KMS-11 (cell line): ENCODE results near the gene TSPOAP1.

Experiments used
- H2AFZ ChIP-seq: fragments of 200-600 bp; sonication (generic); 2 replicates; pipeline ENCODE4 v1.6.1; 2016; ENCODE audit warnings: antibody characterized with exemption, mixed run types, low read depth
- H3K27ac ChIP-seq: fragments of 200-600 bp; sonication (generic); 2 replicates; pipeline ENCODE4 v1.6.1; 2016; ENCODE audit warnings: mild to moderate bottlenecking, mixed run types
- H3K27me3 ChIP-seq: fragments of 200-600 bp; sonication (generic); 2 replicates; pipeline ENCODE4 v1.6.1; 2017; ENCODE audit warnings: mild to moderate bottlenecking, low read depth, mixed run types, moderate library complexity; ENCODE audit not compliant: insufficient read depth
- H3K36me3 ChIP-seq: fragments of 200-600 bp; sonication (generic); 2 replicates; pipeline ENCODE4 v1.6.1; 2017; ENCODE audit warnings: mild to moderate bottlenecking, mixed run types; ENCODE audit not compliant: insufficient read depth
- H3K4me1 ChIP-seq: fragments of 200-600 bp; sonication (generic); 2 replicates; pipeline ENCODE4 v1.6.1; 2016; ENCODE audit warnings: mild to moderate bottlenecking, low read depth, mixed run types; ENCODE audit not compliant: poor library complexity, severe bottlenecking
- H3K4me2 ChIP-seq: fragments of 200-600 bp; sonication (generic); 2 replicates; pipeline ENCODE4 v1.7.0; 2016; ENCODE audit warnings: mild to moderate bottlenecking, mixed run types
- H3K4me3 ChIP-seq: fragments of 200-600 bp; sonication (generic); IDR thresholded peaks from 2 replicates; pipeline ENCODE4 v1.6.1; 2017; ENCODE audit warnings: low read depth, low read length, mixed read lengths; ENCODE audit not compliant: insufficient read depth
- H3K79me2 ChIP-seq: fragments of 200-600 bp; sonication (generic); 2 replicates; pipeline ENCODE4 v1.6.1; 2016; ENCODE audit warnings: low read depth, mixed run types; ENCODE audit not compliant: insufficient read depth
- H3K9ac ChIP-seq: fragments of 200-600 bp; sonication (generic); 2 replicates; pipeline ENCODE4 v1.6.1; 2016; ENCODE audit warnings: mild to moderate bottlenecking, mixed run types
- H4K20me1 ChIP-seq: fragments of 200-600 bp; sonication (generic); 2 replicates; pipeline ENCODE4 v1.6.1; 2016; ENCODE audit warnings: mild to moderate bottlenecking, mixed run types; ENCODE audit not compliant: insufficient read depth
- CTCF ChIP-seq: fragments of 200-600 bp; sonication (generic); conservative IDR thresholded peaks from 2 replicates; pipeline ENCODE4 v1.6.1; 2017; ENCODE audit warnings: low read depth, mild to moderate bottlenecking, antibody characterized with exemption, low read length, moderate library complexity, mixed read lengths

TSPOAP1 gene

GRCh38 chr17:58339755-58340404 is 11.3 kb upstream of the TSPOAP1 start:
- TF ChIP-seq CTCF = no peak
- Histone ChIP-seq H4K20me1 (no peaks in the 10 kb centered on the region), H3K27me3 (no peaks in the 10 kb centered on the region), H3K27ac (peak overlapping the region; percentile 96), H3K79me2 (peaks cover 76% of the 10 kb centered on the region), H3K36me3 (no peaks in the 10 kb centered on the region), H3K9ac (peak overlapping the region; percentile 100), H2AFZ (no peak overlapping the region), H3K4me3 (peak overlapping the region; percentile 24), H3K4me2 (peak overlapping the region; percentile 95), H3K4me1 (peaks cover 86% of the 10 kb centered on the region)

GRCh38 chr17:58338841-58339754 is 10.5 kb upstream of the TSPOAP1 start:
- peaks cover 84% of the 10 kb centered on the region for H3K79me2 ChIP-seq

GRCh38 chr17:58338454-58338840 is 9.9 kb upstream of the TSPOAP1 start:
- Histone ChIP-seq H3K27me3 (no peaks in the 10 kb centered on the region), H3K36me3 (no peaks in the 10 kb centered on the region), H2AFZ (no peak overlapping the region), H3K79me2 (peaks cover 89% of the 10 kb centered on the region), H3K4me2 (peak overlapping the region; percentile 95), H3K4me1 (peaks cover 89% of the 10 kb centered on the region), H3K9ac (peak overlapping the region; percentile 100), H3K27ac (peak overlapping the region; percentile 96), H4K20me1 (no peaks in the 10 kb centered on the region), H3K4me3 (no peak overlapping the region)
- TF ChIP-seq CTCF = peak; percentile 48

More at GRCh38 chr17:58338841-58339754, 10.5 kb upstream of the TSPOAP1 start:
- Histone ChIP-seq H3K4me2 (peak overlapping the region; percentile 95), H3K27ac (peak overlapping the region; percentile 96), H3K4me1 (peaks cover 89% of the 10 kb centered on the region), H2AFZ (no peak overlapping the region), H4K20me1 (no peaks in the 10 kb centered on the region), H3K9ac (peak overlapping the region; percentile 100), H3K4me3 (peak overlapping the region; percentile 24), H3K36me3 (no peaks in the 10 kb centered on the region), H3K27me3 (no peaks in the 10 kb centered on the region)
- TF ChIP-seq CTCF = no peak

GRCh38 chr17:58337600-58338453 is 9.2 kb upstream of the TSPOAP1 start:
- no peak overlapping the region for H3K4me3 ChIP-seq
- peak overlapping the region; percentile 100 for H3K9ac ChIP-seq
- H4K20me1 ChIP-seq = no peaks in the 10 kb centered on the region
- H3K79me2 ChIP-seq = peaks cover 88% of the 10 kb centered on the region
- no peaks in the 10 kb centered on the region for H3K36me3 ChIP-seq
- H3K4me1 ChIP-seq = peaks cover 84% of the 10 kb centered on the region
- no peak overlapping the region for H2AFZ ChIP-seq
- H3K27ac ChIP-seq = peak overlapping the region; percentile 96
- no peaks in the 10 kb centered on the region for H3K27me3 ChIP-seq
- peak overlapping the region; percentile 95 for H3K4me2 ChIP-seq
- no peak for TF ChIP-seq CTCF
